OCI-LY7 (cell line): ENCODE measurements around the gene ZBTB3. TPM values are rescaled to one million over a fixed set of nuclear protein-coding genes. Genes with fewer than 3 reads are reported as not detected.

Experiments used
- BruUV-seq: library from RNA; stranded (reverse); fragments of 400-500 nt; replicated peaks from 2 replicates; lab custom pipeline; 2021; lab: Mats Ljungman, UMichigan
- CTCF ChIA-PET: fragments of 300-600 bp; sonication (Branson Sonifier 250); formaldehyde crosslinking; loops from one replicate; lab custom pipeline; 2022; ENCODE audit warnings: antibody characterized with exemption; ENCODE audit not compliant: unreplicated experiment; lab: Charles Lee
- POLR2A ChIA-PET: fragments of 300-600 bp; sonication (Branson Sonifier 250); formaldehyde crosslinking; loops from one replicate; lab custom pipeline; 2022; ENCODE audit warnings: antibody characterized with exemption; lab: Charles Lee
- DNase-seq: peaks from one replicate; pipeline ENCODE4 v3.0.0-alpha.2; 2015; ENCODE audit warnings: low spot score
- H2AFZ ChIP-seq: fragments of 200-600 bp; sonication (generic), shearing (Covaris generic); 2 replicates; pipeline ENCODE4 v1.6.1; 2014; ENCODE audit warnings: mild to moderate bottlenecking, antibody characterized with exemption, low read length, moderate library complexity
- H3K27ac ChIP-seq: fragments of 200-600 bp; sonication (generic); 2 replicates; pipeline ENCODE4 v1.5.1; 2014; ENCODE audit warnings: mixed run types, low read depth, mild to moderate bottlenecking, moderate library complexity, low read length, inconsistent platforms; ENCODE audit not compliant: poor library complexity, severe bottlenecking
- H3K36me3 ChIP-seq: fragments of 200-600 bp; sonication (generic); 2 replicates; pipeline ENCODE4 v1.6.1; 2014; ENCODE audit warnings: mild to moderate bottlenecking, antibody characterized with exemption, low read length, moderate library complexity, mixed read lengths; ENCODE audit not compliant: insufficient read depth
- H3K4me1 ChIP-seq: fragments of 200-600 bp; sonication (generic); 2 replicates; pipeline ENCODE4 v1.5.1; 2014; ENCODE audit warnings: mild to moderate bottlenecking, low read length; ENCODE audit not compliant: insufficient read depth, poor library complexity, severe bottlenecking
- H3K4me2 ChIP-seq: fragments of 200-600 bp; sonication (generic); 2 replicates; pipeline ENCODE4 v1.6.1; 2014; ENCODE audit warnings: mild to moderate bottlenecking, low read length
- H3K4me3 ChIP-seq: fragments of 200-600 bp; sonication (generic); 2 replicates; pipeline ENCODE4 v1.5.1; 2014; ENCODE audit warnings: mild to moderate bottlenecking, low read depth, low read length; ENCODE audit not compliant: poor library complexity, severe bottlenecking
- H3K79me2 ChIP-seq: fragments of 200-600 bp; sonication (generic); 2 replicates; pipeline ENCODE4 v1.6.1; 2016; ENCODE audit warnings: low read depth, mild to moderate bottlenecking, low read length, moderate library complexity, mixed read lengths; ENCODE audit not compliant: insufficient read depth
- H3K9me2 ChIP-seq: fragments of 200-600 bp; sonication (generic); 2 replicates; pipeline ENCODE4 v1.6.1; 2016; ENCODE audit warnings: mild to moderate bottlenecking, low read length, mixed read lengths; ENCODE audit not compliant: insufficient read depth
- H3K9me3 ChIP-seq: fragments of 200-600 bp; sonication (generic); 2 replicates; pipeline ENCODE4 v1.6.1; 2014; ENCODE audit warnings: mild to moderate bottlenecking, mixed run types, low read length, mixed read lengths
- H4K20me1 ChIP-seq: fragments of 200-600 bp; sonication (generic); 2 replicates; pipeline ENCODE4 v1.6.1; 2014; ENCODE audit warnings: mild to moderate bottlenecking, antibody characterized with exemption, low read length, moderate library complexity, mixed read lengths; ENCODE audit not compliant: insufficient read depth
- EZH2phosphoT487 ChIP-seq: fragments of 200-600 bp; sonication (generic); IDR thresholded peaks from 2 replicates; pipeline ENCODE4 v1.6.1; 2018; ENCODE audit warnings: low read depth, borderline replicate concordance, mild to moderate bottlenecking, mixed run types, antibody characterized with exemption, low read length, moderate library complexity, mixed read lengths
- intact Hi-C: fragments of 100-400 bp; cut with micrococcal nuclease; formaldehyde crosslinking; loops from one replicate; pipeline ENCODE4 v1.10.0; 2022; ENCODE audit not compliant: unreplicated experiment
- total RNA-seq, 2 experiments: library from RNA; depleted of rRNA in 1 of 2; stranded (reverse); fragments of >200 nt in 1 of 2; shearing (Covaris generic) in 1 of 2; gene quantifications; 2 replicates each; pipeline ENCODE4 v1.2.3, GENCODE V29; 2014 to 2022
- TF ChIP-seq, protein P1 (sequence below): fragments of 200-600 bp; sonication (generic); conservative IDR thresholded peaks from 2 replicates; pipeline ENCODE4 v1.5.1; 2014; ENCODE audit warnings: mild to moderate bottlenecking, antibody characterized with exemption, low read length, moderate library complexity, mixed read lengths

The ZBTB3 gene
- total RNA-seq, 2 experiments from 2014 or later, result 11.3 to 11.8 TPM

DNA sequence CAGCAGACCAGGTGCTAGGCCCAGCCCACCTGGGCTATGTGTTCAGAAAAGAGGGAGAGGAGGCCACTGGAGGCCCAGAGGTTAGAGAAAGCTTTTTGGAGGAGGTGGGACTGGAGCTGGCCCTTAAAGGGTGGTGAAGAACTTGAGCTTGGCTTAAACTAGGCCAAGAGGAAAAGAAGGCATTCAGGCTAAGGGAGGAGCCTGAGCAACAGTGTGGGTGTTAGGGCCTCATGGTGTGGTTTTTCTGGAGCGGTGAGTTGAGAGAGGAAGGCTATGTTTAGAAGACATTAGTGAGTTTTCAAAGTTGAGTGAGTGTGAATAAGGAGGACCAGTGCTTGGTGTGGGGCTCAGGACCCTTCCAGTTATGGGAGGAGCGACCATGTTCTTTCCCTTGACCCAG, 23.4 kb upstream of the ZBTB3 start:
- H3K9me2 ChIP-seq, result no peaks in the 10 kb centered on the region
- peaks cover 16% of the 10 kb centered on the region; the same call in 1 of the 2 replicates for H3K79me2 ChIP-seq
- POLR2A ChIA-PET, result no interaction called here
- H3K27ac ChIP-seq, result no peak overlapping the region
- H3K4me2 ChIP-seq, result no peak overlapping the region
- CTCF ChIA-PET, result no interaction called here
- no peak for DNase-seq
- H2AFZ ChIP-seq, result no peak overlapping the region
- H3K4me1 ChIP-seq, result peaks cover 12% of the 10 kb centered on the region
- no TSS peak for BruUV-seq
- no peaks in the 10 kb centered on the region for H4K20me1 ChIP-seq
- TF ChIP-seq EZH2phosphoT487, result no peak
- TF ChIP-seq, protein P1, sequence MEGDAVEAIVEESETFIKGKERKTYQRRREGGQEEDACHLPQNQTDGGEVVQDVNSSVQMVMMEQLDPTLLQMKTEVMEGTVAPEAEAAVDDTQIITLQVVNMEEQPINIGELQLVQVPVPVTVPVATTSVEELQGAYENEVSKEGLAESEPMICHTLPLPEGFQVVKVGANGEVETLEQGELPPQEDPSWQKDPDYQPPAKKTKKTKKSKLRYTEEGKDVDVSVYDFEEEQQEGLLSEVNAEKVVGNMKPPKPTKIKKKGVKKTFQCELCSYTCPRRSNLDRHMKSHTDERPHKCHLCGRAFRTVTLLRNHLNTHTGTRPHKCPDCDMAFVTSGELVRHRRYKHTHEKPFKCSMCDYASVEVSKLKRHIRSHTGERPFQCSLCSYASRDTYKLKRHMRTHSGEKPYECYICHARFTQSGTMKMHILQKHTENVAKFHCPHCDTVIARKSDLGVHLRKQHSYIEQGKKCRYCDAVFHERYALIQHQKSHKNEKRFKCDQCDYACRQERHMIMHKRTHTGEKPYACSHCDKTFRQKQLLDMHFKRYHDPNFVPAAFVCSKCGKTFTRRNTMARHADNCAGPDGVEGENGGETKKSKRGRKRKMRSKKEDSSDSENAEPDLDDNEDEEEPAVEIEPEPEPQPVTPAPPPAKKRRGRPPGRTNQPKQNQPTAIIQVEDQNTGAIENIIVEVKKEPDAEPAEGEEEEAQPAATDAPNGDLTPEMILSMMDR, result no peak
- no peaks in the 10 kb centered on the region for H3K9me3 ChIP-seq
- peaks cover 51% of the 10 kb centered on the region for H3K36me3 ChIP-seq
- intact Hi-C loops, result no loop called here
- H3K4me3 ChIP-seq, result no peak overlapping the region

DNA sequence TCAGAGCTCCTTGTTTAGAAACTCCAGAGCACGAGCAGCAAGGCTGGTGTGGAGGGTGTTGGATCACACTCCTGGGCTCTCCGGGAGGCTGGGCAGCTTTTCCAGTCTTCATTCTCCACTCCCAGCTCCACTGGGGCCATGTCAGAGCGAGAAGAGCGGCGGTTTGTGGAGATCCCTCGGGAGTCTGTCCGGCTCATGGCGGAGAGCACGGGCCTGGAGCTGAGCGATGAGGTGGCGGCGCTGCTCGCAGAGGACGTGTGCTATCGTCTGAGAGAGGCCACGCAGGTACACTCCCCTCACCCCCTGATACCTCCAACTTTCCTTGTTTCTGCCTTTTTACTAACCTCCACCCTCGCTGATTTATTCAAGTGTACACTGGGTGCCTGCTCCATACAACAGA, 21.7 kb upstream of the ZBTB3 start:
- Histone ChIP-seq H2AFZ (no peak overlapping the region), H3K36me3 (peaks cover 39% of the 10 kb centered on the region), H3K4me2 (no peak overlapping the region), H3K9me2 (no peaks in the 10 kb centered on the region), H3K4me1 (peaks cover 20% of the 10 kb centered on the region), H3K4me3 (no peak overlapping the region), H3K79me2 (peaks cover 24% of the 10 kb centered on the region; the same call in 1 of the 2 replicates), H3K9me3 (no peaks in the 10 kb centered on the region), H4K20me1 (no peaks in the 10 kb centered on the region), H3K27ac (no peak overlapping the region)
- CTCF ChIA-PET, result no interaction called here
- intact Hi-C loops, result no loop called here
- no peak for TF ChIP-seq EZH2phosphoT487
- TF ChIP-seq, protein P1, result no peak
- no peak for DNase-seq
- no TSS peak for BruUV-seq
- POLR2A ChIA-PET, result interaction anchor here (0.6 to 1.6 kb wide), 2 partner anchors 22 to 1407 kb away, joined by 5 to 6 read pairs; partner anchors contain the start of gene ZBTB3

- no peaks in the 10 kb centered on the region for H3K9me3 ChIP-seq
- H3K36me3 ChIP-seq, result peaks cover 34% of the 10 kb centered on the region
- H2AFZ ChIP-seq, result no peak overlapping the region
- DNase-seq, result no peak
- no peak overlapping the region for H3K4me2 ChIP-seq
- no peak for TF ChIP-seq EZH2phosphoT487
- TF ChIP-seq, protein P1, result no peak
- no peaks in the 10 kb centered on the region for H3K9me2 ChIP-seq
- BruUV-seq, result no TSS peak
- CTCF ChIA-PET, result no interaction called here
- H3K4me1 ChIP-seq, result peaks cover 32% of the 10 kb centered on the region
- no peak overlapping the region for H3K4me3 ChIP-seq
- intact Hi-C loops, result loop anchor here (5.0 kb wide), 1 partner anchor 102 kb away; the partner anchor contains the start of genes LBHD1 and UQCC3
- no peak overlapping the region for H3K27ac ChIP-seq
- H3K79me2 ChIP-seq, result peaks cover 24% of the 10 kb centered on the region; the same call in 1 of the 2 replicates
- POLR2A ChIA-PET, result interaction anchor here (0.5 to 1.1 kb wide), 6 partner anchors 18 to 95 kb away, joined by 3 to 8 read pairs (median 4); no protein-coding TSS in a partner anchor
- H4K20me1 ChIP-seq, result no peaks in the 10 kb centered on the region
Observed at GRCh38 chr11:62774407-62774806, 20.4 kb upstream of the ZBTB3 start.
